ENCODE results near the gene CMTM7.

Gene CMTM7

GRCh38 chr3:32413845-32414521 is 22.3 kb downstream of the CMTM7 start:
- TF ChIP-seq, protein P1, sequence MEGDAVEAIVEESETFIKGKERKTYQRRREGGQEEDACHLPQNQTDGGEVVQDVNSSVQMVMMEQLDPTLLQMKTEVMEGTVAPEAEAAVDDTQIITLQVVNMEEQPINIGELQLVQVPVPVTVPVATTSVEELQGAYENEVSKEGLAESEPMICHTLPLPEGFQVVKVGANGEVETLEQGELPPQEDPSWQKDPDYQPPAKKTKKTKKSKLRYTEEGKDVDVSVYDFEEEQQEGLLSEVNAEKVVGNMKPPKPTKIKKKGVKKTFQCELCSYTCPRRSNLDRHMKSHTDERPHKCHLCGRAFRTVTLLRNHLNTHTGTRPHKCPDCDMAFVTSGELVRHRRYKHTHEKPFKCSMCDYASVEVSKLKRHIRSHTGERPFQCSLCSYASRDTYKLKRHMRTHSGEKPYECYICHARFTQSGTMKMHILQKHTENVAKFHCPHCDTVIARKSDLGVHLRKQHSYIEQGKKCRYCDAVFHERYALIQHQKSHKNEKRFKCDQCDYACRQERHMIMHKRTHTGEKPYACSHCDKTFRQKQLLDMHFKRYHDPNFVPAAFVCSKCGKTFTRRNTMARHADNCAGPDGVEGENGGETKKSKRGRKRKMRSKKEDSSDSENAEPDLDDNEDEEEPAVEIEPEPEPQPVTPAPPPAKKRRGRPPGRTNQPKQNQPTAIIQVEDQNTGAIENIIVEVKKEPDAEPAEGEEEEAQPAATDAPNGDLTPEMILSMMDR (conservative IDR thresholded peaks at IDR 0.05; ENCODE audit: low read depth, low read length): no peak
- DNase-seq (ENCODE audit: low read depth): no peak
- H3K4me3 ChIP-seq (ENCODE audit: low read length): no peak overlapping the region

GRCh38 chr3:32414522-32415202 is 23.0 kb downstream of the CMTM7 start:
- DNase-seq (ENCODE audit: low read depth): no peak
- no peak overlapping the region for H3K4me3 ChIP-seq (ENCODE audit: low read length)
- TF ChIP-seq, protein P1 (conservative IDR thresholded peaks at IDR 0.05; ENCODE audit: low read depth, low read length): no peak

- DNase-seq (ENCODE audit: low read depth): no peak
- TF ChIP-seq, protein P1 (conservative IDR thresholded peaks at IDR 0.05; ENCODE audit: low read depth, low read length): no peak
- H3K4me3 ChIP-seq (ENCODE audit: low read length): no peak overlapping the region
These were observed 28.1 kb downstream of the CMTM7 start for GRCh38 chr3:32419742-32420125.

DNA sequence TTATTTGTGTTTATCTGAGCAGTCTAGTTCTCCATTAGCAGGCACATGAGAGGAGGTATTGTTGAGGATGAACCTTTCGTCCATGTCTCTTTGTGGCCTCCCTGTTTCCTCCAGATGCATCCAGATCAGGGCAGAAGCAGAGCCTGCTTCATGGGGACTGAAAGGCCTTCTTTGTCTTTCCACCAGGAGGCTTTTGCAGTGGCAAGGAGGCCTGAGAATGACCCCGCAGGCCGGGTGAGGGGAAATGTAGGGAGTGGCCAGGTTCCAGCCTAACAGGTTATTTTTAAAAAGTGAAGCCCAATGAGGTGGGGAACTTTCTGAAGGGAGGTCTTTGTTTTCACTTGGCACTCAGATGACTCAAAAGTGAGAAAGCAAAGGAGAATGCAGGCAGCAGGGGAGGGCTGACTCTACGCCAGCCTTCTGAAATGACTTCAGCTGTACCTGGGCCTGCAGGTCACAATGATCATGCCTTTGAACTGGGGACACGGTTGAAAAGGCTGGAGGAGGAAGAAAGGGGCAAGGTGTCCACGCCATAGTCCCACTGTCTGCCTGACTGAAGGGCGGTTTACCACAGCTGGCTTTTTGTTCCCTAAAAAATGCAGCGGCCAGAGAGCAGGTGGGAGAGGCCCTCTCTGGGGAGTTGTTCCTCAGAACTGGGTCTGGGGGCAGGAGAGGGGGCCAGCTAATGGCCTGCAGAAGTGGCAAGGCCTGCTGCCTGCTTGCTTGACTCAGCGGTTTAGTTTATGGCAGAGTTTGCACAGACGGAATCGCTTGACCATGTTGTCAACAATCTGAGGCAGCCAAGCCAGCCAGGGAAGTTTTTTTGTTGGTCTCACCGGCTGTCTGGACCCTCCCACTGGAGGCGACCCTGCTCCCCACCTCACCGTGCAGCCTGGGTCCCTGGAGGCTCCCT is 28.7 kb downstream of the CMTM7 start:
- TF ChIP-seq, protein P1 (conservative IDR thresholded peaks at IDR 0.05; ENCODE audit: low read depth, low read length): peak; percentile 53
- no peak overlapping the region for H3K4me3 ChIP-seq (ENCODE audit: low read length)
- DNase-seq (ENCODE audit: low read depth): peak; percentile 90

- TF ChIP-seq, protein P1 (conservative IDR thresholded peaks at IDR 0.05; ENCODE audit: low read depth, low read length): no peak
- DNase-seq (ENCODE audit: low read depth): no peak
- H3K4me3 ChIP-seq (ENCODE audit: low read length): no peak overlapping the region
These were observed 29.5 kb downstream of the CMTM7 start for GRCh38 chr3:32421185-32421584.

- peak; percentile 92 for DNase-seq (ENCODE audit: low read depth)
- H3K4me3 ChIP-seq (ENCODE audit: low read length): no peak overlapping the region
- TF ChIP-seq, protein P1 (conservative IDR thresholded peaks at IDR 0.05; ENCODE audit: low read depth, low read length): no peak
These were observed 30.6 kb downstream of the CMTM7 start for GRCh38 chr3:32421991-32422859.

Data from retinal pigment epithelial cell (primary cell).